Lower lobe of right lung (tissue), 2 donors: ENCODE data around the gene PLCL1. TPM values are rescaled to one million over a fixed set of nuclear protein-coding genes. Genes with fewer than 3 reads are reported as not detected.

Experiments
- ATAC-seq, 2 donors: fragments of 200-7000 bp; cut with Tn5 transposase; one replicate each; pipeline ENCODE4 v1.9.1; 2020 to 2022; ENCODE audit warnings: mild to moderate bottlenecking in 2 of 2, moderate library complexity in 2 of 2
- DNase-seq: peaks from one replicate; pipeline ENCODE4 v3.0.0-alpha.2; 2020
- H3K27ac ChIP-seq: fragments of 200-600 bp; one replicate; pipeline ENCODE4 v1.8.0; 2022
- H3K27me3 ChIP-seq: fragments of 200-600 bp; one replicate; pipeline ENCODE4 v1.8.0; 2022; ENCODE audit warnings: low read depth
- H3K36me3 ChIP-seq: fragments of 200-600 bp; one replicate; pipeline ENCODE4 v1.8.0; 2022; ENCODE audit warnings: mild to moderate bottlenecking
- H3K4me1 ChIP-seq: fragments of 200-600 bp; one replicate; pipeline ENCODE4 v1.8.0; 2022
- H3K4me3 ChIP-seq: fragments of 200-600 bp; one replicate; pipeline ENCODE4 v1.8.0; 2022; ENCODE audit warnings: mild to moderate bottlenecking
- H3K9me3 ChIP-seq: fragments of 200-600 bp; one replicate; pipeline ENCODE4 v1.8.0; 2022
- intact Hi-C: fragments of 100-400 bp; cut with DNase I; formaldehyde crosslinking; loops from one replicate; pipeline ENCODE4 v1.11.0; 2022
- total RNA-seq: library from RNA; stranded (reverse); fragmentation: NEBNext Ultra II Directional; extraction: Animal tissue kit (Norgen Biotek cat#: 25700); gene quantifications from one replicate; pipeline ENCODE4 v1.2.1, GENCODE V29; 2021
- TF ChIP-seq, protein P1 (sequence below): fragments of 200-600 bp; IDR thresholded peaks from one replicate; pipeline ENCODE4 v1.8.0; 2022; ENCODE audit warnings: antibody characterized with exemption, mild to moderate bottlenecking
- donor health status: DM: no; HTN: yes; CAD: no; lungs with severe emphysema.

The PLCL1 gene
- total RNA-seq, 1 donor from 2014 or later = 6.3 TPM

DNA sequence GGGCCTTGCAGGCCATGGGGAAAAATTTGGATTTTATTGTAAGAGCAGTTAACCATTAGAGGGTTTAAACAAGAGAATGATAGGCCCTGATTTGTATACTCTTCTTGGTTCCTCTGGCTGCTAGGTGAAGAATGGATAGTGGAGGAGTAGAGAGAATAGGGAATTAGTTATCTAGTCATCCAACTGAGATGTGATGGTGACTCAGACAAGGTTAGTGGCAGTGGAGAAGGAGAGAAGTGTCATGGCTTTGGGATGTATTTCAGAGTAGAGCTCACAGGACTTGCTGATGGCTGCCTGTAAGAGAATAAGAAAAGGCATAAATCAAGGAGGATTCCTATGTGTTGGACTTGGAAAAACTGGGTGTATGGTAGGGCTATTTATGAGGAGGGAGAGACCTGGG is 169.4 kb downstream of the PLCL1 start:
- no peak for DNase-seq
- H3K4me3 ChIP-seq = no peak overlapping the region
- no peaks in the 10 kb centered on the region for H3K4me1 ChIP-seq
- TF ChIP-seq, protein P1, sequence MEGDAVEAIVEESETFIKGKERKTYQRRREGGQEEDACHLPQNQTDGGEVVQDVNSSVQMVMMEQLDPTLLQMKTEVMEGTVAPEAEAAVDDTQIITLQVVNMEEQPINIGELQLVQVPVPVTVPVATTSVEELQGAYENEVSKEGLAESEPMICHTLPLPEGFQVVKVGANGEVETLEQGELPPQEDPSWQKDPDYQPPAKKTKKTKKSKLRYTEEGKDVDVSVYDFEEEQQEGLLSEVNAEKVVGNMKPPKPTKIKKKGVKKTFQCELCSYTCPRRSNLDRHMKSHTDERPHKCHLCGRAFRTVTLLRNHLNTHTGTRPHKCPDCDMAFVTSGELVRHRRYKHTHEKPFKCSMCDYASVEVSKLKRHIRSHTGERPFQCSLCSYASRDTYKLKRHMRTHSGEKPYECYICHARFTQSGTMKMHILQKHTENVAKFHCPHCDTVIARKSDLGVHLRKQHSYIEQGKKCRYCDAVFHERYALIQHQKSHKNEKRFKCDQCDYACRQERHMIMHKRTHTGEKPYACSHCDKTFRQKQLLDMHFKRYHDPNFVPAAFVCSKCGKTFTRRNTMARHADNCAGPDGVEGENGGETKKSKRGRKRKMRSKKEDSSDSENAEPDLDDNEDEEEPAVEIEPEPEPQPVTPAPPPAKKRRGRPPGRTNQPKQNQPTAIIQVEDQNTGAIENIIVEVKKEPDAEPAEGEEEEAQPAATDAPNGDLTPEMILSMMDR = no peak
- no peaks in the 10 kb centered on the region for H3K27me3 ChIP-seq
- no peaks in the 10 kb centered on the region for H3K36me3 ChIP-seq
- intact Hi-C loops = no loop called here
- no peaks in the 10 kb centered on the region for H3K9me3 ChIP-seq
- ATAC-seq = no peak
- no peak overlapping the region for H3K27ac ChIP-seq

GRCh38 chr2:197975931-197976519 is 171.6 kb downstream of the PLCL1 start:
- H3K27ac ChIP-seq = no peak overlapping the region
- intact Hi-C loops = no loop called here

GRCh38 chr2:197978971-197979370 is 174.6 kb downstream of the PLCL1 start:
- no peaks in the 10 kb centered on the region for H3K9me3 ChIP-seq
- no peak for DNase-seq
- no peaks in the 10 kb centered on the region for H3K4me1 ChIP-seq
- ATAC-seq = no peak
- TF ChIP-seq, protein P1 = no peak
- H3K27ac ChIP-seq = no peak overlapping the region
- no peaks in the 10 kb centered on the region for H3K27me3 ChIP-seq
- H3K4me3 ChIP-seq = no peak overlapping the region
- intact Hi-C loops = no loop called here
- no peaks in the 10 kb centered on the region for H3K36me3 ChIP-seq

More at GRCh38 chr2:197975931-197976519, 171.6 kb downstream of the PLCL1 start:
- DNase-seq = no peak
- no peaks in the 10 kb centered on the region for H3K27me3 ChIP-seq
- H3K9me3 ChIP-seq = no peaks in the 10 kb centered on the region
- no peak overlapping the region for H3K4me3 ChIP-seq
- no peaks in the 10 kb centered on the region for H3K36me3 ChIP-seq
- no peaks in the 10 kb centered on the region for H3K4me1 ChIP-seq
- ATAC-seq = no peak
- TF ChIP-seq, protein P1 = no peak

DNA sequence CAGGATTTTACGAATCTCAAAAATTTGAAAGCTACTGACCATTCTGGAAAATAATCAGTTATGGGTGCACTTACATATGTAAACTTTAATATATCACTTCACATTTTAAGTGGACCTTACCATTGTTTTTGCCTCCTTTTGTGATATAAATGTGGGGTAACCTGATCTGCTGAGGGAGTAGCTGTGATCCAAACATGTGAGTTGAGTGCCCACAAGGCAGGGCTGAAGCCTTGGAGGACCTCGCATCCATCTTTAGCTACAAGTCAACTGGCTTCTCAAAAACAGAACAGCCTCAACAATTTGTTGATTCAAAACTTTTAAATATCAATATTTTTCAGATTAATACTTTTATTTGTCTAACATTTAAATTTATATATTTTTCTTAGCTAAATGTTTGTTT is 178.2 kb downstream of the PLCL1 start:
- Histone ChIP-seq H3K9me3 (no peaks in the 10 kb centered on the region), H3K27ac (no peak overlapping the region), H3K36me3 (no peaks in the 10 kb centered on the region), H3K27me3 (no peaks in the 10 kb centered on the region), H3K4me1 (no peaks in the 10 kb centered on the region), H3K4me3 (no peak overlapping the region)
- intact Hi-C loops = no loop called here
- ATAC-seq (no peak), DNase-seq (no peak)
- TF ChIP-seq, protein P1 = no peak

- intact Hi-C loops = no loop called here
- H3K4me1 ChIP-seq = no peaks in the 10 kb centered on the region
- TF ChIP-seq, protein P1 = no peak
These were observed 180.7 kb downstream of the PLCL1 start for GRCh38 chr2:197985029-197985638.

More at GRCh38 chr2:197985029-197985638, 180.7 kb downstream of the PLCL1 start:
- no peaks in the 10 kb centered on the region for H3K9me3 ChIP-seq
- H3K36me3 ChIP-seq = no peaks in the 10 kb centered on the region
- no peaks in the 10 kb centered on the region for H3K27me3 ChIP-seq
- H3K27ac ChIP-seq = no peak overlapping the region
- DNase-seq = no peak
- ATAC-seq = no peak
- no peak overlapping the region for H3K4me3 ChIP-seq
